ENCODE data around the gene NDUFV1. TPM values are rescaled to one million over a fixed set of nuclear protein-coding genes. Genes with fewer than 3 reads are reported as not detected.

Gene NDUFV1
- total RNA-seq, 1 experiment from 2014 or later: 242 TPM

- no peak for TF ChIP-seq REST (IDR thresholded peaks at IDR 0.05; ENCODE audit: low read depth)
Measured at GRCh38 chr11:67644042-67644441, 37.3 kb downstream of the NDUFV1 start (continued).

- H3K9me2 ChIP-seq (ENCODE audit: insufficient read depth): no peaks in the 10 kb centered on the region
- ChIA-PET POLR2A (no interaction called here), RAD21 (ENCODE audit: low non-redundant PET in 1 of 2, low total read pairs in 2 of 2, uncharacterized antibody in 2 of 2, unreplicated experiment in 2 of 2) (no interaction called here), CTCF (interaction anchor here (0.6 to 2.5 kb wide), 2 partner anchors 15 to 420 kb away, joined by 3 to 10 read pairs; partner anchors contain the start of gene NUDT8)
- no peak for TF ChIP-seq ATF3 (IDR thresholded peaks at IDR 0.05)
- TF ChIP-seq EGR1 (IDR thresholded peaks at IDR 0.05; ENCODE audit: low read depth): no peak
- TF ChIP-seq ZBTB33 (IDR thresholded peaks at IDR 0.05; ENCODE audit: extremely low read depth, insufficient replicate concordance, low read length): no peak
- TF ChIP-seq CTCF (IDR thresholded peaks at IDR 0.05 in 2 of 3, conservative IDR thresholded peaks at IDR 0.05 in 1 of 3; ENCODE audit: borderline replicate concordance in 1 of 3, insufficient read depth in 1 of 3, low read depth in 2 of 3, low read length in 2 of 3): no peak
- ATAC-seq (no peak), DNase-seq (ENCODE audit: low read depth, low spot score) (no peak)
- intact Hi-C loops (cut with micrococcal nuclease): loop anchor here (10.0 kb wide), 1 partner anchor 160 kb away; no protein-coding TSS in a partner anchor
- H3K27ac ChIP-seq (ENCODE audit: low read depth, low read length): no peak overlapping the region
- no peaks in the 10 kb centered on the region for H3K79me2 ChIP-seq (ENCODE audit: insufficient read depth, low read length)
- H4K20me1 ChIP-seq (ENCODE audit: insufficient read depth): no peaks in the 10 kb centered on the region
- H3K36me3 ChIP-seq (ENCODE audit: control insufficient read depth in 1 of 2, insufficient read depth in 2 of 2, low read length in 2 of 2): no peaks in the 10 kb centered on the region
- no peak overlapping the region for H3K9ac ChIP-seq (ENCODE audit: low read length)
- H3K9me3 ChIP-seq (ENCODE audit: control insufficient read depth in 1 of 2, insufficient read depth in 1 of 2, low read depth in 1 of 2, low read length in 2 of 2): no peaks in the 10 kb centered on the region; a peak in 2 of 4 replicates
- H3K4me2 ChIP-seq (ENCODE audit: low read length): no peak overlapping the region
- no peak overlapping the region for H3K4me3 ChIP-seq (replicated peaks in 1 of 2; ENCODE audit: low read depth in 1 of 2, low read length in 2 of 2)
- H2AFZ ChIP-seq (ENCODE audit: low read depth, low read length, poor library complexity, severe bottlenecking): no peak overlapping the region
- no TSS peak for BruUV-seq (replicated peaks)
- peaks cover 0 to 4% of the 10 kb centered on the region in 2 experiments; a peak in 1 of 4 replicates for H3K4me1 ChIP-seq (ENCODE audit: control insufficient read depth in 1 of 2, insufficient read depth in 2 of 2, low read length in 2 of 2)
- no peaks in the 10 kb centered on the region for H3K27me3 ChIP-seq (ENCODE audit: insufficient read depth, low read length)
Measured at GRCh38 chr11:67644472-67645418, 38.0 kb downstream of the NDUFV1 start.

Data from HCT116 (cell line).